ENCODE measurements around the gene IP6K3. TPM values are rescaled to one million over a fixed set of nuclear protein-coding genes. Genes with fewer than 3 reads are reported as not detected.

Gene IP6K3
- total and polyA plus RNA-seq, 2 donors: 0.95 to 2.4 TPM

DNA sequence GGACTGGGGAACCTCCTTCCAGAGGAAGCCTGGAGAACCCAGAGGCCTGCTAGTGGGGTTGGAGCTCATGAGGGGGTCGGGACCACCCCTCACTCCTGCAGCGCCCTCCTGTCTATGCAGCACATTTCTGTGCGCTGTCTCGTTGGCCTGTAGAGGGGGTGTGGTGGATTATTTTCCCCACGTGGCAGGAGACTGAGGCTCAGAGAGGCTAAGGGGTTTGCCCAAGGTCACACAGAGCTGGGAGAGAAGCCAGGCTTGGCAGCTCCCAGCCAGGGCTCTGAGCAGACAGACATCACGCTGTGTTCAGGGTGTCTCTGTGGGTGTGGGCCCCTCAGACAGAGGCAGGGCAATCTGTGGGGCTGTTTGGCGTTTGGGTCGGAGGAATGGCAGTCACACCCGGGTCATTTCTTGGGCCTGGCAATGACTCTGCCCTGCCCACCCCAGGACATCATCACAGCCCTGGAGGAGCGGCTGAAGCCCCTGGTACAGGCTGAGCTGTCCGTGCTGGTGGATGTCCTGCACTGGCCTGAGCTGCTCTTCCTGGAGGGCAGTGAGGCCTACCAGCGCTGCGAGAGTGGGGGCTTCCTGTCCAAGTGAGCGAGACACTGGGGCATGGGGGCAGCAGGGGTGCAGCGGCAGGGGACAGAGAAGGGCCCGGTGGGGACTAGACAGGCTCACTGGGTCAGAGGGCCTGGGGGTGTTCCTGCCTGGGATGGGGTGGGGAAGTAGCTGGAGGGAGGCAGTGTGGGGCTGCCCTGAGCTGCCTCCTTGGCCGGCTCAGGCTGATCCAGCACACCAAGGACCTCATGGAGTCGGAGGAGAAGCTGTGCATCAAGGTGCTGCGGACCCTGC, 62.9 kb downstream of the IP6K3 start:
- no peak overlapping the region for H3K4me3 ChIP-seq (ENCODE audit: low read depth, low read length)
- DNase-seq (ENCODE audit: extremely low spot score): no peak
- 80% methylated on average over 19 of the region's 19 CpGs for WGBS
- no peaks in the 10 kb centered on the region for H3K4me1 ChIP-seq (ENCODE audit: insufficient read depth)
- H3K36me3 ChIP-seq (ENCODE audit: insufficient read depth): no peaks in the 10 kb centered on the region
- no peak overlapping the region for H3K27ac ChIP-seq (ENCODE audit: low read depth)

DNA sequence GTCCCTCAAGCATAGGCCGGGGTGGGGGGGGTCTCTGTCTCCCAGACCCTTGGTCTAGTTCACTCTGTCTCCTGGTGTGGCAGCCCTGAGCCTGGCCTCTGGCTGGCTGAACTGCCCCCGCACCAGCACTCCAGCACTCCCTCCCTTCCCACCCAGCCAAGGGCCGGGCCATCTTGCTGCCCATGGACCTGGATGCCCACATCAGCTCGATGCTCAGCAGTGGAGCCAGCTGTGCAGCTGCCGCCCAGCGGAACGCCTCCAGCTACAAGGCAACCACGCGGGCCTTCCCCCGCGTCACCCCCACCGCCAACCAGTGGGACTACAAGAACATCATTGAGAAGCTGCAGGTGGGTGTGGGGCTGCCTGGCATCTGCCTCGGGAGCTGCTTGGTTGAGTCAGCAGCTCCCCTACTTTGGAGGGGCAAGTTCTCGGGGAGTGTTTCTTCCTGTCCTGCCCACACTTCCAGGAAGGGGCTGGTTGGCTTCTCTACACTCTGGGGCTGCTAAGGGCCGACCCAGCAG, 63.6 kb downstream of the IP6K3 start:
- H3K27ac ChIP-seq (ENCODE audit: low read depth): no peak overlapping the region
- no peak overlapping the region for H3K4me3 ChIP-seq (ENCODE audit: low read depth, low read length)
- no peaks in the 10 kb centered on the region for H3K4me1 ChIP-seq (ENCODE audit: insufficient read depth)
- WGBS: 78% methylated on average over 15 of the region's 15 CpGs
- DNase-seq (ENCODE audit: extremely low spot score): no peak
- no peaks in the 10 kb centered on the region for H3K36me3 ChIP-seq (ENCODE audit: insufficient read depth)

DNA sequence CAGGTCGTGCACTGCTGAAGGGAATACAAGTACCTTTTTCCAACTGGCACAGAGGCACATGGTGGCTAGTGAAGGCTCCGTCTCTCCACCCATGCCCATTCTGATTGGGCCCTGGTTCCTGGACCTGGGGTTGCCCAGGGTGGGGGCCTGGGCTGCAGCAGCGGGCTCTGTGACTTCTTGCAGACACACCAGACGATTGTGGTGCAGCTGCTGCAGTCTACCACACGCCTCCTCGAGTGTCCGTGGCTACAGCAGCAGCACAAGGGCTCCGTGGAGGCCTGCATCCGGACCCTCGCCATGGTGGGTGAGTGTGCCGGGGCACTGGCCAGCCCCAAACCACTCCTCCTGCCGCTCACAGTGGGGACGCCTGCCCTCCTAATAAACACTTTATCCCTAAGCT, 64.4 kb downstream of the IP6K3 start:
- DNase-seq (ENCODE audit: extremely low spot score): no peak
- H3K27ac ChIP-seq (ENCODE audit: low read depth): no peak overlapping the region
- 95% methylated on average over 13 of the region's 13 CpGs for WGBS
- no peaks in the 10 kb centered on the region for H3K4me1 ChIP-seq (ENCODE audit: insufficient read depth)
- H3K36me3 ChIP-seq (ENCODE audit: insufficient read depth): no peaks in the 10 kb centered on the region
- no peak overlapping the region for H3K4me3 ChIP-seq (ENCODE audit: low read depth, low read length)

DNA sequence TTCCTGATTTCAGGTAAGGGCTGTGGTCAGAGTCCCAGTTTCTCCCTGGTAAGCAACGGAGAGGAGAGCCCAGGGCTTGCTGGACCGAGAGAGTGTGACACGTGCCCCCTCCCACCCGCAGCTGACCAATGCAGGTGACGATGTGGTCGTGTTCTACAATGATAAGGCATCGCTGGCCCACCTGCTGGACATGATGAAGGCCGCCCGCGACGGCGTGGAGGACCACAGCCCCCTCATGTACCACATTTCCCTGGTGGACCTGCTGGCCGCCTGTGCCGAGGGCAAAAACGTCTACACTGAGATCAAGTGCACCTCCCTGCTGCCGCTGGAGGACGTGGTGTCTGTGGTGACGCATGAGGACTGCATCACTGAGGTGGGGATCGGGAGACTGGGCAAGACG, 66.9 kb downstream of the IP6K3 start:
- DNase-seq (ENCODE audit: extremely low spot score): no peak
- no peaks in the 10 kb centered on the region for H3K36me3 ChIP-seq (ENCODE audit: insufficient read depth)
- no peak overlapping the region for H3K4me3 ChIP-seq (ENCODE audit: low read depth, low read length)
- 87% methylated on average over 20 of the region's 20 CpGs for WGBS
- H3K27ac ChIP-seq (ENCODE audit: low read depth): no peak overlapping the region
- no peaks in the 10 kb centered on the region for H3K4me1 ChIP-seq (ENCODE audit: insufficient read depth)

DNA sequence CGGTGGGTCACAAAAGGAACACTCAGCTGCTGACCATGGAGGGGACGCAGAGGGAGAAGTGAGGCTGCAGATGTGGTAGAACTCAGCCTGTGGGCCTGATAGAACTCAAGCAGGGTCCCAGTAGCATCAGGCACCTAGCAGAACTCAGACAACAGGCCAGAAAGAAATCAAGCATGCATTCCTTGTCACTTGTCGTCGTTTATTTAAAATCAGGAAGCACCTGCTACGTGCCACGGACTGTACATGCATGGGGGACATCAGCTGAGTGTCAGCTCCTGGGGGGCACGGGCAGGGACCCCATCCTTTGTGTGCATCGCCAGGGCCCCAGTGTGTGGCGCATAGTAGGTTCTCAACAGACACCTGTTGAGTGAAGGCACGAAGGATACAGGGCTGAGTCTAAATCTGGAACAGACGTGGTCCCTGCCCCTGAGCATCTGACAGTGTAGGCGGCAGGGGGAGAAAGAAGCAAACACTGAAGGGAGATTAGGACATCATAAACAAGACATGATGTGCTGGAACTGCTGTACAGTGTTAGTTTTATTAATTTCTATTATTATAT, 67.7 kb downstream of the IP6K3 start:
- Histone ChIP-seq H3K4me3 (ENCODE audit: low read depth, low read length) (no peak overlapping the region), H3K27ac (ENCODE audit: low read depth) (no peak overlapping the region), H3K4me1 (ENCODE audit: insufficient read depth) (no peaks in the 10 kb centered on the region), H3K36me3 (ENCODE audit: insufficient read depth) (peaks cover 2% of the 10 kb centered on the region)
- no peak for DNase-seq (ENCODE audit: extremely low spot score)
- 79% methylated on average over 12 of the region's 12 CpGs for WGBS

DNA sequence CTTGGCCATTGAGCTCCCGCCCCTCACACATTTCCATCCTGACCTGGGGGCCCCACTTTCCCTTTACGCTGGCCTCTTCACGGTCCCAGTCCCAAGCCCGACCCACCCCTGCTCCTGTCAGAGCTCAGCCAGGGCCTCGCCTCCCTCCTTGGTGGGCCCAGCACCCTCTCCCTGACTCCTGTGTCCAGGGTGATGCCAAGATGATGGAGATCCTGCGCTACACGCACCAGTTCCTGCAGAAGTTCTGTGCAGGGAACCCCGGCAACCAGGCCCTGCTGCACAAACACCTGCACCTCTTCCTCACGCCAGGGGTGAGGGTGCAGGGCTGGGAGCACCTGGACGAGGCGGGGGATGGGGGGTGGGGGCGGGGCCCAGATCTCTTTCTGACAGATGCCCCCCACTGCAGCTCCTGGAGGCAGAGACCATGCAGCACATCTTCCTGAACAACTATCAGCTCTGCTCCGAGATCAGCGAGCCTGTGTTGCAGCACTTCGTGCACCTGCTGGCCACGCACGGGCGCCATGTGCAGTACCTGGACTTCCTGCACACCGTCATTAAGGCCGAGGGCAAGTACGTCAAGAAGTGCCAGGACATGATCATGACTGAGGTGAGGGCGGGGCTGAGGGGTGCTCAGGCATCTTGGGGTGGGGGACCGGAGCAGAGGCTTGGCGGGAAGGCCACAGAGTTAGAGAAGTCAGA, 68.3 kb downstream of the IP6K3 start:
- WGBS: 88% methylated on average over 24 of the region's 24 CpGs
- DNase-seq (ENCODE audit: extremely low spot score): no peak
- Histone ChIP-seq H3K36me3 (ENCODE audit: insufficient read depth) (peaks cover 2% of the 10 kb centered on the region), H3K4me1 (ENCODE audit: insufficient read depth) (no peaks in the 10 kb centered on the region), H3K27ac (ENCODE audit: low read depth) (no peak overlapping the region), H3K4me3 (ENCODE audit: low read depth, low read length) (no peak overlapping the region)

DNA sequence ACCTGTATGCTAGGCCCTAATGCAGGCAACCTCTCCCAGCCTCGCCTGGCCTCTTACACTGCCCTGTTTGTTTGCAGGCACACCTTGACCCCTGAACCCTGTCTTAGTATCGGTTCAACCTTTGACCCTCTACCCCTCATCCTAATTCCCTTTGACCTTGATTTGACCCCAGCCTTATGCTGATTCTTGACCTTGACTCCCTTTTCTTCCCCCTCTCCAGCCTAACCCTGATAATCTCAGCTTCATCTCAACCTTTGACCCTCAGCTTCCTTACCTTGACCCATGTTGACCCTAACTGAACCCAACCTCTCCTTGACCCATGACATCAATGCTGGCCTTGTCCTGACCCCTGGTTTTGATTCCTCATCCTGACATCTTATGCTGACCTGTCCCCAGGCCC, 69.0 kb downstream of the IP6K3 start:
- peaks cover 2% of the 10 kb centered on the region for H3K36me3 ChIP-seq (ENCODE audit: insufficient read depth)

DNA sequence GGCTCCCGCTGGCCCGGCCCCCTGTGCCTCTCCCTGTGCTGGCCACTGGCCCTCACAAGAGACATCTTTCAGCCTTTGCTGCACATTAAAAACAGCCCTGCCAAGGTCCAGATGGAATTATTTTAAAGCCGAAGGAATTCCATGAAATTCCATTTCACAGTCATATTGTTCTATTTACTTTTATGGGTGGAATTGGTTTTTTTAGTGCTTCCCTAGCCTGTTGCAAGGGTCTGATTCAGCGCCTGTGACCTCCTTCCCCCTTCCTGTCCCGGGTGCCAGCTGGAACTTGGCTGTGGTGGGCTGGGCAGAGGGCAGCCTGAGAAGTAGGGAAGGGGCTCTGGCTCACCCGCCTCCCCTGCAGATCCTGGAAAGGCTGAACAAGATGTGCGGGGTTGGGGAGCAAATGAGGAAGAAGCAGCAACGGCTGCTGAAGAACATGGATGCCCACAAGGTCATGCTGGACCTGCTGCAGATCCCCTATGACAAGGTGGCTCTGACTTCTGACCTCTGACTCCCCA, 69.5 kb downstream of the IP6K3 start:
- Histone ChIP-seq H3K27ac (ENCODE audit: low read depth) (no peak overlapping the region), H3K36me3 (ENCODE audit: insufficient read depth) (peaks cover 2% of the 10 kb centered on the region), H3K4me1 (ENCODE audit: insufficient read depth) (no peaks in the 10 kb centered on the region), H3K4me3 (ENCODE audit: low read depth, low read length) (no peak overlapping the region)
- 69% methylated on average over 8 of the region's 8 CpGs for WGBS
- DNase-seq (ENCODE audit: extremely low spot score): no peak

More for the DNA sequence above, 69.0 kb downstream of the IP6K3 start:
- DNase-seq (ENCODE audit: extremely low spot score): no peak
- no peaks in the 10 kb centered on the region for H3K4me1 ChIP-seq (ENCODE audit: insufficient read depth)
- 95% methylated on average over 2 of the region's 2 CpGs for WGBS
- H3K4me3 ChIP-seq (ENCODE audit: low read depth, low read length): no peak overlapping the region
- H3K27ac ChIP-seq (ENCODE audit: low read depth): no peak overlapping the region

DNA sequence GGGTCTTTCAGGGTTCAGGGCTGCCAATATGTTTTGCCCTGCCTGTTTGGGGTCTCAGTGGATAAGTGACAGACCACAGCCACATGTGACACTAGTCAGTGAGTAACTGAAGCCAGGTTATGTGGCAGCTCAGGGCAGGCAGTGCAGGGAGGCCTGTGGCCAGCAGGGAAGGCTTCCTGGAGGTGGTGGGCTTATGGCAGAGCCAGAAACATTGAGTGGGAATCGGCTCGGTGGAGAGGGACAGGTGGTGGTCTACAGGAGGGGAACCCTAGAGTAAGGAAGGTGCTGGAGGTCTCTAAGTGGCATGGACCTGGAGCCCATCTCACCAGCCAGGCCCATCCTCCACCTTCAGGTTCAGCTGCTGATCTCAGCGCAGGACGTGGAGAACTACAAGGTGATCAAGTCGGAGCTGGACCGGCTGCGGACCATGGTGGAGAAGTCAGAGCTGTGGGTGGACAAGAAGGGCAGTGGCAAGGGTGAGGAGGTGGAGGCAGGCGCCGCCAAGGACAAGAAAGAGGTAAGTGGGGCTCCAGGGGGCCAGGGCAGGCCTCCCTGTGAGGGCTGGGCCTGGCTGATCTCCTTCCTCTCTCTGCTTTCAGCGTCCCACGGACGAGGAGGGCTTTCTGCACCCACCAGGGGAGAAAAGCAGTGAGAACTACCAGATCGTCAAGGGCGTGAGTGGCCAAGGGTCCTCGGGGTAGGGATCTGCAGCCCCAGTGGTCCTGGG, 70.1 kb downstream of the IP6K3 start:
- H3K4me1 ChIP-seq (ENCODE audit: insufficient read depth): no peaks in the 10 kb centered on the region
- no peak for DNase-seq (ENCODE audit: extremely low spot score)
- 83% methylated on average over 15 of the region's 15 CpGs for WGBS
- H3K27ac ChIP-seq (ENCODE audit: low read depth): no peak overlapping the region
- H3K36me3 ChIP-seq (ENCODE audit: insufficient read depth): peaks cover 2% of the 10 kb centered on the region
- H3K4me3 ChIP-seq (ENCODE audit: low read depth, low read length): no peak overlapping the region

DNA sequence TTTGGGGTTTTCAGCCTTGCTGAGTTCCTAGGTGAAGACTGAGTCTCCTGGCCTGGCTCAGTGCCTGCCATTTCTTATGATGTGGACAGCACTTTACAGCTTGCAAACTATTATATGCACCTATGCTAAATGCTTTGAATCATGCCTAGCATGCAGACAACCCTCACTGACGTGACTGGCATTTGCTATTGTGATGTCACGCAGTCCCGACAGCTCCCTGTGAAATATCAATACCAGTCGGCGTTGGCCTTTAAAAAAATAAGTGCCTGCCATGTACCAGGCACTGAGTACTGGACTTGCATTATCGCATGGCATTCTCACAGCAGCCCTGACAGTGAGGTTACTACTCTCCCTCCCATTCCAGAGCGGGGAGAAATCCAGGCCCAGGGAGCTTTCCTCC, 70.7 kb downstream of the IP6K3 start:
- WGBS: 96% methylated on average over 7 of the region's 7 CpGs
- H3K4me3 ChIP-seq (ENCODE audit: low read depth, low read length): no peak overlapping the region
- no peaks in the 10 kb centered on the region for H3K4me1 ChIP-seq (ENCODE audit: insufficient read depth)
- H3K27ac ChIP-seq (ENCODE audit: low read depth): no peak overlapping the region
- H3K36me3 ChIP-seq (ENCODE audit: insufficient read depth): peaks cover 2% of the 10 kb centered on the region
- no peak for DNase-seq (ENCODE audit: extremely low spot score)

DNA sequence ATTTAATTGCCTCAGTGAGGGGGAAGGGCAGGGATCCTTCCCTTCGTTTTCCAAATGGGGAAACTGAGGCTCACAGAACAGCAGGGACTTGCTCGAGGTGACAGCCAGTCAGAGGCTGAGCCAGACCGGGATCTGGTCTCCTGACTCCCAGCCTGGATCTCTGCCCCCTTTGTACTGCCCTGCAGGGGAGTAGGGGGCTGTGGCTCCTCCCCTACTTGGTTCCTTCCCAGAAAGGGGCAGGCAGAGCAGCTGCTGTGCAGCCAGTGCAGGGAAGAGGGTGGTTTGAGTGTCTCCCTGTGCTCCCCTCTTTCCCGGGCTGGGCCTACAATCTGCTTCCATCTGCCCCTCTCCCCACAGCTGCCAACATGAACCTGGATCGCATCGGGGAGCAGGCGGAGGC, 72.9 kb downstream of the IP6K3 start:
- no peak overlapping the region for H3K4me3 ChIP-seq (ENCODE audit: low read depth, low read length)
- peaks cover 2% of the 10 kb centered on the region for H3K36me3 ChIP-seq (ENCODE audit: insufficient read depth)

DNA sequence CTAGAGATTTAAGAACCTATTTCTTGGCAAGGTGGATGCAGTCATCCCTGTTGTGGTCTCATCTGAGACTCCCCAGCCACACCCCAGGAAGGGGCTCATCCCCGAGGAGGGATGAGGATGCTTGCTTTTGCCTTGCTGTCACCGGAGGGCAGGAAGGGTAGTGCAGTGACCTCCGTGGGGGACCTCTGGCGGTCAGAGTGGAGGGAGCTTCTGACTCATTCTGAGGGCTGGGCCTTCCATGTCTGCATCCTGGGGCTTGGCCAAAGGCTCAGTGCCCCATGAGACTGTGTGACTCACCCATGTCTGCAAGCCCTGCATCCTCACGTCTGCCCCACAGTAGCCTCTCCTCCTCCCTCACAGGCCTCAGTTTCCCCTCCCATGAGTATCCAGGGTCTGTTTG, 73.9 kb downstream of the IP6K3 start:
- Histone ChIP-seq H3K27ac (ENCODE audit: low read depth) (no peak overlapping the region), H3K4me1 (ENCODE audit: insufficient read depth) (no peaks in the 10 kb centered on the region), H3K36me3 (ENCODE audit: insufficient read depth) (peaks cover 2% of the 10 kb centered on the region), H3K4me3 (ENCODE audit: low read depth, low read length) (no peak overlapping the region)
- DNase-seq (ENCODE audit: extremely low spot score): no peak
- WGBS: 17% methylated on average over 5 of the region's 5 CpGs

More for the DNA sequence above, 72.9 kb downstream of the IP6K3 start:
- no peak for DNase-seq (ENCODE audit: extremely low spot score)
- 71% methylated on average over 7 of the region's 7 CpGs for WGBS
- H3K27ac ChIP-seq (ENCODE audit: low read depth): no peak overlapping the region
- no peaks in the 10 kb centered on the region for H3K4me1 ChIP-seq (ENCODE audit: insufficient read depth)

DNA sequence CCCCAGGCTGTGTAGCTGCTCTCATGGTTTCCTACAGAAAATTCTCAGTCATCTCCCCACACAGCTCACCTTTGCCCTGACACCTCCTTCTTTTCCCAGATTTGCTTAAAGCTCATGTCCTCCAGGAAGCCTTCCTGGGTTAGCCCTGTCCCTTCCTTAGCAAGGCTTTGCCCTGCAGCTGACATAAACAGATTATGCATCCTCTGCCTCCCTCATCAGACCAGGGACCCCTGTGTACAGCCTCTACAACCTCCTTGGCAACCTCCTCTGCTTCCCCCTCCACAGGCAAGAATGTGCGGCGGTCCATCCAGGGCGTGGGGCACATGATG, 75.0 kb downstream of the IP6K3 start:
- DNase-seq (ENCODE audit: extremely low spot score): no peak
- Histone ChIP-seq H3K4me3 (ENCODE audit: low read depth, low read length) (no peak overlapping the region), H3K27ac (ENCODE audit: low read depth) (no peak overlapping the region), H3K36me3 (ENCODE audit: insufficient read depth) (peaks cover 2% of the 10 kb centered on the region), H3K4me1 (ENCODE audit: insufficient read depth) (no peaks in the 10 kb centered on the region)
- WGBS: 90% methylated on average over 3 of the region's 3 CpGs
